Skin epidermis (tissue), 12 donors: Measurements from ENCODE around the gene CLEC20A.

Source experiments
- H3K27ac ChIP-seq, 21 experiments: fragments of 200-600 bp; sonication (generic) in 11 of 21; one replicate each; pipeline ENCODE4 v1.5.0; 2020; ENCODE audit warnings: mild to moderate bottlenecking in 3 of 21, inconsistent platforms in 2 of 21, moderate library complexity in 2 of 21
- H3K4me3 ChIP-seq, 7 experiments: fragments of 200-600 bp; sonication (generic) in 2 of 7; one replicate each; pipeline ENCODE4 v1.5.0; 2020; ENCODE audit warnings: inconsistent platforms in 2 of 7, mild to moderate bottlenecking in 2 of 7, moderate library complexity in 1 of 7

Gene CLEC20A

DNA sequence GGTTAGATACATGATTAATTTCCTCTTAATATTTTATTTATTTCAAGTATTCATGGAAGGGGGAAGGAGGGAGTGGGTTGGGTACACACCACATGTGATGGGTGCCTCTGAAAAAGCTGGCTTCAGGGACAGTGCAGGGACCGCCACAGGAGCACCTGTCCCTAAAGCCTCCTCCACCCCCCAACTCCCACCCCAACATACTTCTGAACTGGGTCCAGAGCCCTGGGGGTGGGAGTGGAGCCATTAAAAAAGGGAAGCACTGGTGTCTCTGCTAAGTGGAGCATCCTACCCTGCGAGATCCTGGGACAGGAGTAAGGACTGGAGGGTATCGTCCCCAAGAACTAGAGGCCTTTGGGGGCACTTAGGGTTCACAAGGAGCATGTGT lies 5.6 kb upstream of the CLEC20A start:
- no peak overlapping the region for H3K4me3 ChIP-seq
- H3K27ac ChIP-seq: no peak overlapping the region

DNA sequence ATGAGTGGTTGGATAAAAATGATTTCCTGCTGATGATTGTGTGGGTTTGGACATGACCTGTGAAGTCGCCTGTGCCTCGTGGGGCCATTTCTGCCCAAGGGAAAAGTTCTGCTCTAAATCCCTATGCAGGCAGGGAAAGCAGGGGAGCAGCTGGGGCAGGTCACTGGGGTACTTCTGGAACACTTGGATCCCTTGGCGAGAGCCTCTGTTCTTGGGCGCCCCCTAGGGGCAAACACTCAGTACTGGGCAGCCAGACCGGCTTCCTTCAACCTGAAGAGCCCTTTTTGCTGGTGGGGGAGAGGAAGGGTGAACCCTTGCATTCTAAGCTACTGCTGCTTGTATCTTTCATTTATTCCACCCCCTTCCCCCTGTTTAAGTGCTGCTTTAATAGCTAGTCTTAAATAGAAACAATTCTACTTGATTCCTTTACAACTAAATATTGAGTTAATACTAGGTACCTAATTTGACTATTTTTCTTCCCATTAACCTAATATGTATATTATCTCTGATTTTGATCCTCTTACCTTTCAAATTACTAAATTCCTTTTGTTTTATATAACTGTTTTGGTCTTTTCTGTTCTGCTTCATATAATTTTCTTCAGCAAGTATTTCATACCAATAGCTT lies 5.1 kb upstream of the CLEC20A start:
- H3K4me3 ChIP-seq: no peak overlapping the region
- no peak overlapping the region for H3K27ac ChIP-seq

DNA sequence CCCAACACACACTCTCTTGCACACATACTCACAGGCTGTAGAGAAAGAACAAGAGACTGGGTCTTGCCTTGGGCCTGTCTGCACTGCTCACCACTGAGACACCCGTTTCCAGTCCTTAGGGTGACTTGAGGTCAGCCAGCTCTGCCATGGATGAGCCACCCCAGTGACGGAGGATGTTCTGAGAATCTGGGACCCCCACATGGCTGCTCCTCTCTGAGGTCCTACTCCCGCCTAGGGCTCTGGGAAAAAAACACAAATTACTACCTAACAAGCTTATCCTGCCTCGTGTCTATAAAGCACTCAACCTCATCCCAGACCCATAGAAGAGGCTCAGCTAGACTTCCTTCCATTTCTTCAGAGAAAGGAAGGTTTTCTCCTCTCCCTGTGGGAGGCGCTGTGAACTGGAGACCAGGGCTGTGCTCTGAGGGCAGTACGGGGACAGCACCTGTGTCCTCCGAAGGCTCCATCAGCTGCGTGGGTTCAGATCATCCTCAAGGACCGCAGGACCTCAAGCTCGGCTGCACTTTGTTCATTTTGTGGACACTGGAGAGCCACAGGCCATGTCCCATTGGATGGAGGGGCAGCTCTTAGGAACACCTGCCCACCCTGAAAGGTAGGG lies 4.3 kb upstream of the CLEC20A start:
- no peak overlapping the region for H3K27ac ChIP-seq
- no peak overlapping the region for H3K4me3 ChIP-seq

DNA sequence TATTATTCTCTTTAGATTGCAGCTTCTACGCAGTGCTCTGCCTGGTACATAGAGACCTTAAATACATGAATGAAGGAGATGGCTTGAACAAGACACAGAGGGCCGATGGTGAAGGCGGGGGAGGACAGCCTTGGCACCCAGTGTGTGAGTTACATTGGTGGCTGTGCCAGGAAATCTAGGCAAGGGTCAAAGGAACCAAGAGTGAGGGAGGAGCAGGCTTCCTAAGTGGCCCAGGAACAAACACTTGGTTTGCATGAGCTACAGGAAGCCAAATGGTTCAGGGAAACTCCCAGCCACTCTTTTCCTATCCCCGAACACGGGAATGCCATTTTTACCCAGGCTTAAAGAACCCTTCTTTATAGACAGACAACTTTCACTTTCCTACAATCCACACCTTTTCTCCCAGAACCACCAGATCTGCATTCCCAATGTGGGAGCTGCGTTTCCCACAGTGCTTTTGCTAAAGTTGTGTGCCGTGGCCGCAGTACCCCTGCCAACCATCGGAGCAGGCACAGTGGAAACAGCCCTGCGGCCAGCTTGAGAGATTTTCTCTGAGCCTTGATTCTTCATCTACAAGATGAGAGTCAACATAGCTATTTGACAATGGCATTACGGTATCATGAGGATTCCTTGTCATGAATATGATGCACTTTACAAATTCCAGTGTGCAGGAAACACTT lies 3.5 kb upstream of the CLEC20A start:
- no peak overlapping the region for H3K4me3 ChIP-seq
- no peak overlapping the region for H3K27ac ChIP-seq

DNA sequence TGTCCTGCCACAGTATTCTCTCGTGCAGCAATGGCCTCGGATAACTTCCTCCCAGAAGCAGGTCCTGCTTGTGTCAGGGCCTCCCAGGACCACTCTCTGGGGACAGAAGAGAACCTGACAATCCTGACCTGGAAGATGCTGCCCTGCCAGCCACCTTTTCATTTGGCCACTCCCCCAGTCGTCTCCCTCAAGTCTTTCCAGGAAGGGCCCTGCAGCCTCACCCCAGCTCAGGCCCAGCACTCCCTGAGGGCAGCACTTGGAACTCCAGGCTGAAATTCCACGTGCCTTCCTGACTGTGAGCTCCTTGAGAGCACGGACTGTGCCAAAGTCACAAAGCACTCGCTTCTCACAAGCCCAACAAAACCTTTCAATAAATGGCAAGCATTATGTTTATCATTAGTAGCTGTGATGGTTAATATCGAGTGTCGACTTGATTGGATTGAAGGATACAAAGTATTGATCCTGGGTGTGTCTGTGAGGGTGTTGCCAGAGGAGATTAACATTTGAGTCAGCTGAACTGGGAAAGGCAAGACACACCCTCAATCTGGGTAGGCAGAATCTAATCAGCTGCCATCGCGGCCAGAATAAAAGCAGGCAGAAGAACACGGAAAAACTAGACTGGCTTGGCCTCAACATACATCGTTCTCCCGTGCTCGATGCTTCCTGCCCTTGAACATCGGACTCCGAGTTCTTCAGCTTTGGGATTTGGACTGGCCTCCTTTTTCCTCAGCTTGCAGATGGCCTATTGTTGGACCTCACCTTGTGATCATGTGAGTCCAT lies 2.3 kb upstream of the CLEC20A start:
- Histone ChIP-seq H3K4me3 (no peak overlapping the region), H3K27ac (no peak overlapping the region)

DNA sequence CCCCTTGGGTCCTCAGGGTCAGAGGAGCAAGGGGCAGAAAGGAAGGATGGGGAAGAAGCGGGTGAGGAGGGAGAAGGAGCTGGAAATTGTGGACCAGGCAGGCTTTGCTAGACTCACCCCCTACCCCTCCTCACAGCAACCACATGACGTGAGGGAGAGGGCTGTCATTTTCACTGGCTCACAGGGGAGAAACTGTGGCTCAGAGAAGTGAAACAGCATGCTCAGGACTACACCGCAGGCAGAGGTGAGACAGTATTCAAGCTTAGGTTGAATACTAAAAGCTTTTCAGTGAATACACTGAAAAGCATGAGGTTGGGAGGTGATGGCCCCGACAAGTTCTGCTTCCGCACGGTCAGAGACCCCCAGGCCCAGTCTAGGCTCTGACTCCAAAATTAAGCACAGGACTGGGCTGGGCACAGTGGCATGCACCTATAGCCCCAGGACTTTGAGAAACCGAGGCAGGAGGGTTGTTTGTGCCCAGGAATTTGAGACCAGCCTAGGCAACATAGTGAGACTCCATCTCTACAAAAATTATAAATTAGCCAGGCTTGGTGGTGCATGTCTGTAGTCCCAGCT lies 1.2 kb upstream of the CLEC20A start:
- no peak overlapping the region for H3K4me3 ChIP-seq
- H3K27ac ChIP-seq: no peak overlapping the region

DNA sequence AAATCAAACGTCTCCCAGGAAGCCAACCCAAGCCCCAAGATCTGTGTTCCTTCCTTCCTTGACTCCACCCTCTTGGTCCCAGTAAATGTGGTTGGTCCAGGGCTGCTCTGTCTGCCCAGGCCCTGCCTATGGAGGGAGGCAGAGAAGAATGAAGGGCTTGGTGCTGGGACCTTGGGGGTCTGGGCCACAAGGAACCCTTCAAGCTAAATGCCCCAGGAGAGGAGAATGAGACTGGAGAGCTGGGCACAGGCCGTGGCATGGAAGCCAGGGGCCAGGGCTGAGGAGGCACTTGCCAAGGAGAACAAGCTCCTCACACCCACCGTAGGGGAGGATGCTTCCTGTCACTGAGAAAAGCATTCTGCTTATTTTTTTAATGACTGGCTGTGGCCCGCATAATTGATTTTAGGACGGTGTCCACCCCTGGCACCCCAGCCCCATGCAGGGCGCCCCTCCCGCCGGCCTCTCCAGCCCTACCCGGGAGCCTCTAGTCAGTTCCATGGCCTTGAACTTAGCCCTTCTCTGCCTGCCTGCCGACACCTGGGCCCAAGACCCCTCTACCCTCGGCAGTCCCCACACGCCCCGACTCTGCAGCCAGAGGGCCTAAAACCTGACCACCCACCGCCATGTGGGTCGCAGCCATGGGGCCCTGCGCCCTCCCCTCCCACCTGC lies 889 bp downstream of the CLEC20A start:
- H3K27ac ChIP-seq: no peak overlapping the region
- no peak overlapping the region for H3K4me3 ChIP-seq

DNA sequence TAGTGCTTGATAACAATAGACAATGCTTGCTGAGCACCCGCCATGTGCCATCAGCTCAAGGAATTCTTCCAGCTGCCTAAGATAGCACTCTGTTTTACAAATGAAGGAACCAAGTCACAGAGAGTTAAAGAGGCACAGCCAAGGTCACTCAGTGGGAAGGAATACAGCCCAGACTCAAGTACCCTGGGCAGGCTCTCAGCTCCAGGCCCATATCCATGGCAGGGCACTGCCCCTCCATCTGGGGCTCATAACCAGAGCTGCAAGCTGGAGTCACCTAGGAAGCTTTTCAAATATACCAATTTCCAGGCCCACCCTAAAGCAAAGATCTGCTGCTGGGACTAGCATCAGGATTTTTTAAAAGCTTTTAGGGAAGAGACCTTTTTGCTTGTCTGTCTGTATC lies 1.6 kb downstream of the CLEC20A start:
- Histone ChIP-seq H3K4me3 (no peak overlapping the region), H3K27ac (no peak overlapping the region)

DNA sequence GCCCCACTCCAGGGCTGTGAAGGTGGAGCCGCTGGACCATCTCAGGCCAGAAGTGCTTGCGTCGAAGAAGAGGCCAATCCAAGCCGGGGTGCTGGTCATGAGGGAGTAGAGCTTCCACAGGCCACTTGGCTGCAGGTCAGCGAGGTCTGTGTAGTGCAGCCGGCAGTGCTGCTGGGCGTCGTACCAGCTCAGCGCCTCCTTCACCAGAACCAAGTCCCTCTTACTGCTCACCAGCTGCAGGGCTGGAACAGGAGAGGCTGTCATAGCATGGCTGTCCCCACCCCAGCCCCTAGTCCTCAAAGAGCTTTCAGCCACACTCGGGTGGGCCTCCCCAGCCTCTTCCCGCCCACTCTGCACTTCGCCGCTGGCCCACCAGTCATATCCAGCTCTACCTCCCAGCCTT lies 2.2 kb downstream of the CLEC20A start:
- Histone ChIP-seq H3K4me3 (no peak overlapping the region), H3K27ac (no peak overlapping the region)

DNA sequence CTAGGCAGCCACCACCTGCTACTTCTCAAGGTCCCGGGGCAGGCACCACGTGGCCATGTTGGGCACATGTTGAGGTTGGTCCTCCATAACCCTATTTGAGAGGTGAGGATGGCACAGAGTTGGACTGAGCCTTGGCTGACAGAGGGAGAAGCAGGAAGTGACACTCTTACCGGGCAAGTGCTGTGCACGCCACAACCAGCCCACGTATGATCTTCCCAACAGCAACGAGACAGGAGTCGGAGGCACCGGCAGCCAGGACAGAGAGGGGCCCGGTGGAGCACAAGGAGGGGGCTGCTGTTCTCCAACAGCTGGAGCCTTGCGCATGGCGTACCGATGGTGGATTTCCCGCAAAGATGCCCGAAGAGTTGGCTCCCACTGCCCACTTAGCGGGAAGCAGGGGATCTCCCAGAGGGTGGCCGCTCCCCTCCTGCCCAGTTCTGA lies 3.4 kb downstream of the CLEC20A start:
- Histone ChIP-seq H3K27ac (no peak overlapping the region), H3K4me3 (no peak overlapping the region)

DNA sequence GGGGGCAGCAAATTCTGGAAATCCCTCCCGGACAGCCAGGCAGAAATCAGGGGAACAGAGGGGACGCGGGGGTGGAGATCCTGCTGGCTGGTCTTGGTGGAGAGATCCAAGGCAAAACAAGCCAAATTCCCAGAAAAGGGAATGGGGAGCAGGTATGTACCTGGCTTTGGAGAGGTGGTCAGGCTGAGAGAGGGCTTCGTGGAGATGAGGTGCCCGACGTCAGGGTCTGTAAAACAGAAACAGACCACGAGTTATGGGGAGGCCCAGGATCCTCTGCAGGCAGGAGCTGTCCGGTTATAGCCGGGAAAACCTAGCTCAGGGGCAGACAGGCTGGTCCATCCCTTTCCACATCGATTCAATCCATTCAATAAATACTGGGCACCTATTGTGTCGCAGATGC lies 4.4 kb downstream of the CLEC20A start:
- Histone ChIP-seq H3K27ac (no peak overlapping the region), H3K4me3 (no peak overlapping the region)

DNA sequence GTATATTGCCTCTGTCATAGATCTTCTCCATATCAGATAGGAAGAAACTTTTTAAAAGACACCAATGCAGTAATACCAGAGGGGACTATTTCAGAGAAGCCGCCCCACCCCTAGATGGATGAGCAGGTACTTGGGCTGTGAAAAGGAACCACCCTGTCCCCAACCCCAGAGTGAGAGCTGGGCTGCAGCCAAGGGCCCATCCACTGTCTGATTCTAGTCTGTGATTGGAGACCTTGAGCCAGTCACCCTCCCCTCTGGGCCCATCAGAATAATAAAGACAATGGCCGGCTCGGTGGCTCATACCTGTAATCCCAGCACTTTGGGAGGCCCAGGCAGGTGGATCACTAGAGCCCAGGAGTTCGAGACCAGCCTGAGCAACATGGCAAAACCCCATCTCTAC lies 5.0 kb downstream of the CLEC20A start:
- H3K4me3 ChIP-seq: no peak overlapping the region
- H3K27ac ChIP-seq: no peak overlapping the region

DNA sequence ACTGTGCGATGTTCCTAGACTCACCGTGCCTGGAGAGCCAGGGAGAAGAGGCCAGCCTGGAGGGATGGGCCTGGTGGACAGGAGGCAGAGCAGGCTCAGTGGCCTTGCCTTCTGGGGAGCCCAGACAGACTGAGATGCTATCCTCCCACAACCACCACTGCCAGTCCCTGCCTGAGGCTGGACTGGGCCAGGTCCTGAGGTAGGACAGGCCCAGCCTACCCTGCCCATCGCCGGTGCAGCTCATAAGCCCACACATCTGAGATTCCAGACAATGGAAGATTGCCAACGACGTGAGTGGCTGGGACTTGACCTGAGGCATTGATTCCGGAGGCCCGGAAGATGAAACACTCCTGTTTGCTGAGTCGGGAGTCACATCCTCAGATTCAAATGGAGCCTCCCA lies 5.8 kb downstream of the CLEC20A start:
- Histone ChIP-seq H3K27ac (no peak overlapping the region), H3K4me3 (no peak overlapping the region)

DNA sequence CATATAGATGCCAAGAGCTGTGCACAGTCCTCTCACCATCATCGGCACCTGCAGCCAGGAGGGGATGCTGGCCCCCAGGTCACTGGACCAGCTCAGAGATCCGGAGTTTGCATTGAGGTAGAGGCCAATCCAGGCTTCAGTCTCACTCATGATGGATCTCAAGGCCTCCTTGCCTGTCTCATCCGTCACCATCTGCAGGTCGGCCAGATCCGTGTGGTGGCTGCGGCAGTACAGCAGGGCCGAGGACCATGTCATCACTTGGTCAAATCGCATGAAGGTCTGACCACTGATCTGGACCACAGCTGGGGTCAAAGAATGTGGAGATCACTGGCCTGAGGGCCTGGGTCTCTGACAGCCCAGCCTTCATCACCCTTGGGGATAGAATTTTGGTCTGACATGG lies 6.6 kb downstream of the CLEC20A start:
- H3K27ac ChIP-seq: no peak overlapping the region
- no peak overlapping the region for H3K4me3 ChIP-seq

DNA sequence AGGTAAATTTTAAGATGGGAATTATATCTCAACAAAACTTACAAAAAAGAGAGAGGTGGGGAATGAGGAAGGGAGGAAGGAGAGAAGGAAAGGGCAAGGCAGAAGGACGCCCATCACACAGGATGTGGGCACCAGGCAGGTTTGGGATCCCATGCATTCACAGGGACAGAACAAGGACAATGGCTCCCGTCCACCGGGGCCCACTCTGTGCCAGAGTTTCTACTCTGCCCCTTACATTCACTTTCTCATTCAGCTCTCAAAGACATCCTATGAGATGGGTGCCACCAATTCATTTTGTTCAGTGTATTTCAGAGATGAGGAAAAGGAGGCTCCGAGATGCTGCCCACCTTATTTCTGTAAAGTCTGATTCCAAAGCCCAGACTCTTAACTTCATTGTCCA lies 7.4 kb downstream of the CLEC20A start:
- H3K27ac ChIP-seq: no peak overlapping the region
- H3K4me3 ChIP-seq: no peak overlapping the region

DNA sequence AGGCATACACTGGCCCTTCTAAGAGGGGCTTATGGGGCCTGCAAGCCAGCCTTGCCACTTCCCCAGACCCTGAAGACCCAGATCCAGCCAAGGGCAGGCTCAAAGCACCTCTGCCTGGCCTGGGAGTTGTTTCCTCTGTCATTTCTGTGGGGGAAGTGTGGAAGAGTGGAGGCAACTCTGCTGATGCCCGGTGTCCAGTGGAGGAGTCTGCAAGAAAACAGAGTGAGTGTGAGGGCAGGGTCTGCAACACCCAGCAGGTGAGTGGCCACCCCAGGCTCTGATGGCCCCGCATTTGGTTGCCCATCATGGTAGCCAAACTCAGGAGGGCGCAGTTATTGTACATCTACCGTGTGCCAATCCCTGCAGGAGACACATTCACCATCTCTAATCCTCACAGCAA lies 8.4 kb downstream of the CLEC20A start:
- H3K27ac ChIP-seq: no peak overlapping the region
- H3K4me3 ChIP-seq: no peak overlapping the region

DNA sequence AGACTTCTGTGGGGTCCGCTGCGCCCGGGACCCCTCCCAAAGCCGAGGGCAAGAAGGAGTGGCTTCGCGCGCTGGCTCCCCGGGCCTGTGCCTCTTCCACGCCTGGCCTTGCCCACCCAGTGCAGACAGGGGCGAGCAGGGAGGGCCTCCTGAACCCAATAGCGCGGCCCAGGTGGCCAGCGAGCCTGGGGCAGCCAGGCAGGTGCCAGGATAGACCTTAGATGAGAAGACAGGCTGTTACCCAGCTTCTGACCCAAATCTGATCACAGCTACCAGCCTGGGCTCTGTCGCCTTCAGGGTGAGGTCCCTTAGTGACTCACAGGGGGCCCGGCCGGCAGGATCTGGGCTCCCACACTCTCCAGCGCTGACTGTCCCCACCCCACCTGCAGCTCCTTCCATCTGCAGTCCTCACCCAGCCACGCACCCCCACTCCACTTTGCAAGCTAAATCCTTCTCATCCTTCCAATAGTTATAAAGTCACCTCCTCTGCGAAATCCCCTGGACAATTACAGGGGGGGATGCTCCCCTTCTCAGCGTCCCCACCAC lies 9.6 kb downstream of the CLEC20A start:
- H3K4me3 ChIP-seq: peak overlapping the region in 5 of 7 experiments; percentile 12 to 20 (median 12)

DNA sequence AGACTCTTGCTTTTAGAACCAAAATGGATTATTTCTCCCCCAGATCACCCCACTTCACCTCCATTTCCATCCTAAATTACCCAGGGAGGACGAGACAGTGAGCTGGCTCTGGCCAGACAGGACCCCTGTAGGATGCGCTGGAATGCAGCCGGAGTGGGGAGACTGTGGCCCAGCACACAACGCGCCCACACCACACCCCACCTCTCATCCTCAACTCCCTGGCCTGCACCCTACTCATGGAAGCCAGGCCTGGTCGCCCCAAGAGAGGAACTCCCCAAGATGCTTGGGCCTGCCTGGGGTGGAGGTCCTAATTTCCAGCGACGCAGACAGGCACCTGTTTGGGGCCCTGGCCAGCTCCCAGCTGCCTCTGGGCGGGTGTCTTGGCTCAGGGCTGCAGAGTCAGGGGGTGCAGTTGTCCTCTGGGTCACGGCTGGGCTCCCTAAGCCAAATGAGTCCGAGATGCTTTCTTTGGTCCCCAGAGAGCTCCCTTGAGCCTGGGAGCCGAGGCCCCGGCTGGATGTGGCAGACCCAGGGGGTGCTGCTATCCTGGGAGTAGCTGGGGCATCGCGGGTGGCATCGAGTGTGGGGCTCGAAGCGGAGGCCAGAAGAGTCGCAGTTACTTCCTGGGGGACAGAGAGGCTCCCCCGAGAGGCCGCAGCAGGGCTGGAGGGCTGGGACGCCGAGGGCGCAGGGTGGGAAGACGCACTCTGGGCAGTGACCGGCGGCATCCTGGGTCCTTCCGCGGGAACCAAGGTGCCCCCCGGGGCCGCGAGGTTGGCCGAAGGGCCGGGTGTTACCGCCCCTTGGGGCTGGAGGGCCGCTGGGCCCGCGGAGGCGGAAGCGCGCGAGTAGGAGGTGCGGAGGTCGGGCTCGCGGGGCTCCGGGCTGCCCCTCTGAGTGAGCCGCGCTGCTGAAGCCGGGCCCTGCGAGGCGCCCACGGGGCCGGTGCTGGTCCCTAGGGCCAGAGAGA lies 10.4 kb downstream of the CLEC20A start:
- H3K4me3 ChIP-seq: peak overlapping the region in 5 of 7 experiments; percentile 12 to 20 (median 12)

More for the DNA sequence above, 9.6 kb downstream of the CLEC20A start:
- H3K27ac ChIP-seq: peak overlapping the region in 1 of 21 experiments; percentile 11

More for the DNA sequence above, 10.4 kb downstream of the CLEC20A start:
- peak overlapping the region in 2 of 21 experiments; percentile 2 to 11 for H3K27ac ChIP-seq
